ENCODE measurements around the gene TTLL13.
"Not testable (repeated sequence)": the region's sequence is repeated elsewhere in the genome, so short reads cannot be mapped to it uniquely, and the experiment has no call there.

The TTLL13 gene

DNA sequence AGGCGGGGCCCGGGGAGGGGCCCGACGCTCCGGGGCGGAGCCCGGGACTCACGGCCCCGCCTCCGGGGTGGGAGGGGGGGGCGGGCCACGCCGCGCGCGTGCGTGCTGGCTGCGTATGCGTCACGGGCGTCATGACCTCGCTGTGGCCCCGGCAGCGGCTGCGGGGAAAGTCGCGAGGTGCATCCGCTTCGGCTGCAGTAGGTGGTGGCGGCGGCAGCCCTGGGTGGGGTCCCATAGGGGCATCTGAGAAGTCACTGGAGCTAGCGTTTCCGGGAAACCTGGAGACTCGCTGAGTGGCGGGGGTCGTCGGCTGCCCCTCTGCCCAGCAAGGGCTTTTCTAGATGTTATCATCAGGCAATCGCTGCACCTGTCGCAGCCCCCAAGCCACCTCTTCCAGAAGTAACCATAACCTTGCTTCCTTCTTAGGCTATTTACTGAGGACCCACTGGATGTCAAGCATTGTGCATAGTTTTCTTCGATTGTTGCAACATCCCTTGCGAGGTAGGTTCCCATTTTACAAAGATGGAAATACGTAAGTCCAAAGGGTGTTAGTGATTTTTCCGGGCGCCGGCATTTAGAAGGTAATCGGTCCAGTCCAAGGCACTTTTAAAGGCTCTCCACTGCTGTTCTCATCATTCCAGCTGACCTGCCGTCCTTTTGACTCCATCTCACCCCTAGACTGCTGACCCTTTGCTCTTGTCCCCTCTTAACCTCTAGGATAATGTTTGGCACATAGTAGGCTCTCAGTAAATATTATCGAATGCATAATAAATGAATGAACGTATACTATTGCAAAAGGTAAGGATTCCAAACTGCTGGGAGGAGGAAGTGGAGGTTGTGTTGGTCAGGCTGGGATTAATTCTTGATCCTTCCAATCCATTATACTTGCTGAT lies 15.0 kb upstream of the TTLL13 start, which contains the start of gene GDPGP1:
Gene GDPGP1, plus strand, starts transcription at position 114 of the 893 bp plus-strand sequence. CDS start 6,700 bp downstream, outside the sequence.
- no peak for DNase-seq (ENCODE audit: low read depth, low spot score)

DNA sequence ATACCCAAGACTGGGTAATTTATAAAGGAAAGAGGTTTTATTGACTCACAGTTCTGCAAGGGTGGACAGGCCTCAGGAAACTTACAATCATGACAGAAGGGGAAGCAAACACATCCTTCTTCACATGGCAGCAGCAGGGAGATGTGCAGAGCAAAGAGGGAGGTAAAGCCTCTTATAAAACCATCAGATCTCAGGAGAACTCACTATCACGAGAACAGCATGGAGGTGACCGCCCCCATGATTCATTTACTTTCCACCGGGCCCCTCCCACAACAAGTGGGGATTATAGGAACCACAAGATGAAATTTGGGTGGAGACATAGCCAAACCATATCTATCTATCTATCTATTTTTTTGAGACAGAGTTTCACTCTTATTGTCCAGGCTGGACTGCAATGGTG lies 10.0 kb upstream of the TTLL13 start:
- no peak for DNase-seq (ENCODE audit: low read depth, low spot score)

DNA sequence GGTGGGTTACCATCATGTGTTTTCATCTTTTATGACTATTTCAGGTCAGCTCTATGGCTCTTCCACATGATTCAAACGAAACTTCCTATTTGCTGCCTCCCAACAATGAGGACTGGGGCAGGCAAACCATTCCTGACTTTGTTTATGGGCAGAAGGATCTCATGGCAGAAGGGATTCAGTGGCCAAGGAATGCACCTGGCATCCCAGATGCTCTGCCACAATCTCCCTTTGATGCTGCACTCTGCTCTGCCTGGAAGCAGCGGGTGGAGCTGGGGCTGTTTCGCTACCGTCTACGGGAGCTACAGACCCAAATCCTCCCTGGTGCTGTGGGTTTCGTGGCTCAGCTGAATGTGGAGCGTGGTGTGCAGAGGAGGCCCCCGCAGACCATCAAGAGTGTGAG lies 8.5 kb upstream of the TTLL13 start:
- DNase-seq (ENCODE audit: low read depth, low spot score) = no peak

DNA sequence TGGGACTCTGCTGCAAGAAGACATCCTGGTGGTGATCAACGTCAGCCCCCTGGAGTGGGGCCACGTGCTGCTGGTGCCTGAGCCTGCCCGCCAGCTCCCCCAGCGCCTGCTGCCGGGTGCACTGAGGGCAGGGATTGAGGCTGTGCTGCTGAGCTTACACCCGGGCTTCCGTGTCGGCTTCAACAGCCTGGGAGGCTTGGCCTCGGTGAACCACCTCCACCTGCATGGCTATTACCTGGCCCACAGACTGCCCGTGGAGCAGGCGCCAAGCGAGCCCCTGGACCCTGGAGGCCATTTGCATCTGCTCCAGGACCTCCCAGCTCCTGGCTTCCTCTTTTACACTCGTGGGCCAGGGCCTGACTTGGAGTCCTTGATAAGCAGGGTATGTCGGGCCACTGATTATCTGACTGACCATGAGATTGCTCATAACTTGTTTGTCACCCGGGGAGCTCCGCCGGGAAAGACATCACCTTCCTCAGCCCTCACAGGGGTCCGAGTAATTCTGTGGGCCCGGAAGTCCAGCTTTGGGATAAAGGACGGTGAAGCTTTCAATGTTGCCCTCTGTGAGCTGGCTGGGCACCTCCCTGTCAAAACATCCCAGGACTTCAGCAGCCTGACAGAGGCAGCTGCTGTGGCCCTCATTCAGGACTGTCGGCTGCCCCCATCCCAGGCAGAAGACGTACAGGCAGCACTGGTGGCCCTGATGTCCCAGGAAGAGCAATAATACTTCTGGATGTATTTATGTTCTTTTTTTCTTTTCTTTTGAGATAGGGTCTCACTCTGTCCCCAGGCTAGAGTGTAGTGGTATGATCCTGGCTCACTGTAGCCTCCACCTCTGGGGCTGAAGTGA lies 7.8 kb upstream of the TTLL13 start:
- DNase-seq (ENCODE audit: low read depth, low spot score) = no peak

DNA sequence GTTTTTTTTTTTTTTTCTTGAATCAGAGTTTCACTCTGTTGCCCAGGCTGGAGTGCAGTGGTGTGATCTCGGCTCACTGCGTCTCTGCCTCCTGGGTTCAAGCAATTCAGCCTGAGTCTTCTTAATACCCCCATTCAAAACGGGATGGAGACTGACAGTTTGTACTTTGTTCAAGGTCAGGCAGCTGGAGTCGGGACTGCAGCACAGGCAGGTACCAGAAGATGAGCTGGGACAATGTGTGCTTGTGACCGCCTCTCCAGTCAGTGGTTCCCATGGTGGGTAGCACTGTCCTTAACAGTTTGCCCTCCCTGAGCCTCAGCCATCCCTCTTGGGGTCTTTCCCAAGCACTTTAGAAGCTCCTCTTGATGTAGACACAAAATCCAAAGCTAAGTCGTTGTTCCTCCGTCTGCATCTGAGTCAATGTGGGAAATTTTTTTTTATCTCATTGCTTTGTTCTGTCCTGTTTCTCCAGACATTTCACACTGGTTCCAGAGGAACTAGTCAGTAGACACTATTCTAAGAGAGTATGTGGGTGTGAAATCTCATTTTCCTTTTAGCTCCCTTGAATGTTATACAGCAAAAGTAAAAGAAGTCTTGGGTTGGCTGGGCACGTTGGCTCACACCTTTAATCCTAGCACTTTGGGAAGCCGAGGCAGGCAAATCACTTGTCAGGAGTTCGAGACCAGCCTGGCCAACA lies 5.3 kb upstream of the TTLL13 start:
- DNase-seq (ENCODE audit: low read depth, low spot score) = no peak

DNA sequence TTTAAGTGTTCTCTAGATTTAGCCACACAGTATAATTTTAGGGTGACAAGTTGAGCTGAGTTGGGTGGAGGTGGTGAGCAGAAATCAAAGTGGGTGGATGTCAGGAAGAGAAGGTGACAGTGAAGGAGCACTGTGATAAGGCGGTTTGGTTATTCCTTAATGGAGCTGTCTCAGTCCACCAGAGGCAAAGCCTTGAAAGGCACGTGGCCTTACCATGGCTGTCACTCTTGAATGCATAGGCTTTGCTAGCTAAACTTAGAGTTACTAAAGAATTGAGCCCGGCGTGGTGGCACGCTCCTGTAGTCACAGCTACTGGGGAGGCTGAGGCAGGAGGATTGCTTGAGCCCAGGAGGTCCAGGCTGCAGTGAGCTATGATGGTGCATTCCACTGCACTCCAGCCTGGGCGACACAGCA lies 560 bp upstream of the TTLL13 start:
- no peak for DNase-seq (ENCODE audit: low read depth, low spot score)

DNA sequence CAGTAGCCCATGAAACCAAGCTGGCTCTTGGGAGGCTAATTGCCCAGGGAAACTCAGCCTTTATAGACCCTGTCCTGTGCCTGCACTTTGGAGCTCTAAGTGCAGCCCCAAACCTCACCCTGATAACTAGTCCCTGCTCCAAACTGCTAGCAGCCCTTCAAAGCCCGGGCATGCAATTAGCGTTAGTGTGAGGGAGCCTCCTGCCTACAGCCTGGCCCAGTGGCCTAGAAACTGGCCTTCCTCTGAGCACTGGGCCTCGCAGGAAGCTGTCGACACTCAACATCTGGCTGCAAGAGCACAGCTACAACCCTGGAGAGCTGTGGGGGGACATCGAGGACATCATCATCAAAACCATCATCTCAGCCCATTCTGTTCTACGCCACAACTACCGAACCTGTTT lies 8.4 kb downstream of the TTLL13 start:
- no peak for DNase-seq (ENCODE audit: low read depth, low spot score)

DNA sequence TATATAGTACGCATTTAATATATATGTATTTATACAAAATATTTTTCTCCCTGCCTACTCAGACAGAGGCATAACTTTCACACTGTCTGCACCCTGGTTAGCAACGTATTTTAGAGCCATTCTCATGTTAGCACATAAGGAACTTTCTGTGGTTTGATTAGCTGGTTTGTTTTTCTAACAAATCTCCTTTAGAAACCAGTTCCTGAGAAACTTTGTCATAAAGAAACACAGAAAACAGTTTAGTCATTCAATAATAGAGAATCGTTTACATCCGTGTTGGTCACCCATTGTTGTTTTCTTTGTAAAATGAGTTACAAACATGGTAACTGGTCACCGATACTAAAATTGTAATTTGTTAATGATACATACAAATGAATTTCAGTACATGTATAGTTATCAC lies 10.2 kb downstream of the TTLL13 start:
- no peak for DNase-seq (ENCODE audit: low read depth, low spot score)

DNA sequence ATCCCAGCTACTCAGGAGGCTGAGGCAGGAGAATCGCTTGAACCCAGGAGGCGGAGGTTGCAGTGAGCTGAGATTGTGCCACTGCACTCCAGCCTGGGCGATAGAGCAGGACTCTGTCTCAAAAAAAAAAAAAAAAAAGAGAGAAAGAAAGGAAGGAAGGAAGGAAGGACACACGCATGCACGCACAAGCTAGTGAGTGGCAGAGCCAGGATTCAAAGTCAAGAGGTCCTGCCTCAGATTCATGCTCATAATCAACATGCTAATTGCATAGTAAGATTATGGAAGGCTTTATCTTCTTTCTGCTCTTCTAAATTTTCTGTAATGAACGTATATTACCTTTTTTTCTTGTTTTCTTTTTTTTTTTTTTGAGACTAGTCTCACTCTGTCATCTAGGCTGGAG lies 11.4 kb downstream of the TTLL13 start:
- DNase-seq (ENCODE audit: low read depth, low spot score) = not testable (repeated sequence)

DNA sequence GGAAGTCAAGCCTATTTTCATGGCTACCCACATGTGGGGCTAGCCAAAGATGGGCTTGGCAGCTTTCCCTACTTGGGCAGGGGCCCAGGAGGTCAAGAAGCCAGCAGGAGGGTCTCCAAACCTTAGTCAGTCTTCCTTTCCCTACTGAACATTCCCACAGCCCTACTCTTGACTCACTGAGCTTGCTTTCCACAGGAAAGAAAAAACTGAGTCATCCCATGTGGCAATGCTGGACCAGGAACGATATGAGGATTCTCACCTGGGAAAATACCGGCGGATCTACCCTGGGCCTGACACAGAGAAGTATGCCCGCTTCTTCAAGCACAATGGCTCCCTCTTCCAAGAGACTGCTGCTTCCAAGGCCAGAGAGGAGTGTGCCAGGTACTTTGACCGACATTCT lies 12.5 kb downstream of the TTLL13 start:
- no peak for DNase-seq (ENCODE audit: low read depth, low spot score)

DNA sequence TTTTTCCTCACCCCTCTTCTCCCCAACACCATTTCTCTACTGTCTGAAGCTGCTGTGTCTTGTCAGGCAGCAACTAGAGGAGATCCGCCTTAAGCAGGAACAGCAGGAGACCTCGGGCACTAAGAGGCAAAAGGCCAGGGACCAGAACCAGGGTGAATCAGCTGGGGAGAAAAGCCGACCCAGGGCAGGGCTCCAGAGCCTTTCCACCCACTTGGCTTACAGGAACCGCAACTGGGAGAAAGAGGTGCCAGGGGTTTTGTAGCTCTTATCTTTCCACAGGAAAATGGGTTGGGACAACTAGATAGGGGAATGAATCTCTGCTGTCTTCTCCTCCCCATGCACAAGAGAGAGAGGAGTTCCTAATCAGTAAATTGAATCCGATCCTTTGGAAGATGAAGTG lies 13.1 kb downstream of the TTLL13 start:
- DNase-seq (ENCODE audit: low read depth, low spot score) = no peak

DNA sequence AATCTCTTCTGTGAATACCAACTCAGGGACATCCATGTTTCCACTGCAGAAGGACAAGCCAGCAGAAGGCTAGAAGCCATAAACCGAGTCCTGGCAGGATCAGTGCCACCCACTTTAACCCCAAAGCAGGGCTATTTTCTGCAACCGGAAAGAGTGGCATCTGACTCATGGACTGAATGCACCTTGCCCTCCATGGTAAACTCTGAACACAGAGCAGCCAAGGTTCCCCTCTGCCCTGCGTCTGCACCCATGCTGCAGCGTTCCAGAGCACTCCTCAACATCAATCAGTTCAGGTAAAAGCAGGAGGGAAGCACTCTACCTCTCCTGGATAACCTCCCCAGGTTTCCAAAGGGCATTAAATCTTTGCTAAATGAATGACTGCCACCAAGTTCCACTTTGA lies 15.3 kb downstream of the TTLL13 start:
- DNase-seq (ENCODE audit: low read depth, low spot score) = no peak

DNA sequence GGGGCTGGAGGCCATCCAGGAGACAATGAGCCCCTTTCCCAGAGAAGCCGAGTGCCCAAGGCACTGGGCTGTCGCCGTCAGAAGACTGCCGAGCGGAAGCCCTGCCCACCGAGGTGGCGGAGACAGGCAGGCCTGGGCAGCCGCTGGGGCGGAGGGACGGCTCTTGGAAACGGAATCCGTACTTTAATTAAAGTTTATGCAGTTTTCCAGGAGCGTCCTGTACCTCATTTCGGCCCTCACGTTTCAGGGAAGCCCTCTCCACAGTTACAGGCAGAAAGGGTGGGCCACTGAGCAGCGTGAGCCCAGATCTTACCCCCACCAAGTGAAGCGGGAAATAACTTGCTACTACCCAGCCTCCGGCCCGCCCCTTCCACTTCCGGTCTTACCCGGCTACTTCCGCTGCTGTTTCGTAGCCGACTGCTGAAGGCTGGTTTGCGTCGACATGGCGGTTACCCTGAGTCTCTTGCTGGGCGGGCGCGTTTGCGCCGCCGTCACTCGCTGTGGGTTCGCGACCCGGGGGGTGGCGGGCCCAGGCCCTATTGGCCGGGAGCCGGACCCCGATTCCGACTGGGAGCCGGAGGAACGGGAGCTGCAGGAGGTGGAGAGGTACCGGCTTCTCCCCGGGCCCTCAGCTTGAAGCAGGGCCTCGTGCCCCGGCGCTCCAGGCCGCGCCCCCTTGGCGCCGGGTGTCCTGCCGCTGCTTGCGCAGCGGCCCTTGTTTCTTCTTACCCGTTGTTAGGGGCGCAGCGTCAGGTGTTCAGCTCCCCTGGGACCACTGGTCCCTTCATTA lies 16.1 kb downstream of the TTLL13 start, which contains the start of gene NGRN:
Gene NGRN, plus strand, starts transcription at position 402 of the 790 bp plus-strand sequence. Its CDS starts 41 bp downstream, at position 443.
- peak; percentile 85 for DNase-seq (ENCODE audit: low read depth, low spot score)

DNA sequence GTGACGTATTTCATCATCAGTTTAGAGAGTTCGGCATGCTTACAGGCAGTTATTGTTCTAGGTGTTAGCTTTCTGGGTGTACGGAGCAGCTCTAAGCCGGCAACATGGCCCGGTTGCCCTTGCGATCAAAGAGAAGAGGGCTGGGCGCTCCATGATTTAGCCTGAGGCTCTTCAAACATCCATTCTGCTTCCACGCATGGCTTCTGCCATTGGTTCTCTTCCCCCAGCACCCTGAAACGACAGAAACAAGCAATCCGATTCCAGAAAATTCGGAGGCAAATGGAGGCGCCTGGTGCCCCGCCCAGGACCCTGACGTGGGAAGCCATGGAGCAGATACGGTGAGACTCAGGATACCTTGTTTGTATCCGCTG lies 16.7 kb downstream of the TTLL13 start:
- no peak for DNase-seq (ENCODE audit: low read depth, low spot score)

DNA sequence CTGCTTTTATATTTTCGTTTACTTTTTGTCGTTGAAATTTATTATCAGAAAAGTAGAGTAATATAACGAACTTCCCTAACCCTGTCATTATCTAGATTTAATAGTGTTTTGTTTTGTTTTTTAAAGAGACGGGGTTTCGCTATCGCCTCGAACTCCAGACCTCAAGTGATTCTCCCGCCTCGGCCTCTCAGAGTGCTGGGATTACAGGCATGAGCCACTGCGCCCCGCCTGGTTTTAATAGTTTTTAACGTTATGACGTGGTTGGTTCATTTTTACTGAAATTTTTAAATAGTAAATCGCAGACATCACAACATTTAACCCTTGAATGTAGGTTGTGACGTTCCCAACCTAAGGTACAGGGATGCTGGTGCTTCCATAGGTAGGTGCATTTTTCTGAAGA lies 17.1 kb downstream of the TTLL13 start:
- no peak for DNase-seq (ENCODE audit: low read depth, low spot score)

DNA sequence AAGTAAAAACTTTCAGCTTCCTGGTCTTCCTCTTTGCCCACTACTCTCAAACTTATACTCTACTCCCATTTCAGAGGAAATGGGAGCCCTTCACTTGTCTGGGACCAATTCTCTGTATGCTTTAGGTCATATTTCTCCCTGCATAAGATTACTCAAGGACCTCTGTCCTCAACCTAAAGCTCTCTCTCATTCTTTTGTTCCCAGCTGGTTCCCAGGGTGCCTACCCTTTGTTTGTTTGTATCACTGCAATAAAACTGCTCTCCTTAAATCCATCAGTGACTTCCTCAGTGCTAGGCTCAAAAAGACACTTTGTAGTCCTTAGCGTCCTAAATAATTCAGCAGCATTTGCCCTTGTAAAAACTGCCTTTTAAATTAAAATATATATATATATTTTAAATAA lies 19.1 kb downstream of the TTLL13 start:
- DNase-seq (ENCODE audit: low read depth, low spot score) = no peak

DNA sequence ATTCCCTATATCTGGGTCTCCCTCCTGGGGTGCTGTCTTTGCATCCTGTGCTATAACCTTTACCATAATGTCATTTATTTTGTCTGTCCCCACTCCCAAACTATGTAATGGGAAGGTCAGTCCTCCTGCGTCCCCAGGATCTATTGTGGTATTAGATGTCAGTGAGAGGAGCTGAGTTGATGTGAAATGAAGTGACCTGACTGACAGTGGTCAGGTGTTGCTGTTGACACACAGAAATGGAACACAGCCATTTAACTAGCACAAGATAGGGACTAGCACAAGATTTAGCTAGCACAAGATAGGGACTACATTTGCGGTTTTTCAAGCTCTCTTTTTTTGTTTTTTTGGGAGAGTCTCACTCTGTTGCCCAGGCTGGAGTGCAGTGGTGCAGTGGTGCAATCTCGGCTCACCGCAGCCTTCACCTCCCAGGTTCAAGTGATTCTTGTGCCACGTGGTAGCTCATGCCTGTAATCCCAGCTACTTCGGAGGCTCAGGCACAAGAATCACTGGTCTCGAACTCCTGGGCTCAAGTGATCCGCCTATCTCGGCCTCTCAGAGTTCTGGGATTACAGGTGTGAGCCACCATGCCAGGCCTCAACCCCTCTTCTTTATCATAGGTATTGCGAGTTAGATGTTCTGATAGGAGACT lies 21.3 kb downstream of the TTLL13 start:
- no peak for DNase-seq (ENCODE audit: low read depth, low spot score)

DNA sequence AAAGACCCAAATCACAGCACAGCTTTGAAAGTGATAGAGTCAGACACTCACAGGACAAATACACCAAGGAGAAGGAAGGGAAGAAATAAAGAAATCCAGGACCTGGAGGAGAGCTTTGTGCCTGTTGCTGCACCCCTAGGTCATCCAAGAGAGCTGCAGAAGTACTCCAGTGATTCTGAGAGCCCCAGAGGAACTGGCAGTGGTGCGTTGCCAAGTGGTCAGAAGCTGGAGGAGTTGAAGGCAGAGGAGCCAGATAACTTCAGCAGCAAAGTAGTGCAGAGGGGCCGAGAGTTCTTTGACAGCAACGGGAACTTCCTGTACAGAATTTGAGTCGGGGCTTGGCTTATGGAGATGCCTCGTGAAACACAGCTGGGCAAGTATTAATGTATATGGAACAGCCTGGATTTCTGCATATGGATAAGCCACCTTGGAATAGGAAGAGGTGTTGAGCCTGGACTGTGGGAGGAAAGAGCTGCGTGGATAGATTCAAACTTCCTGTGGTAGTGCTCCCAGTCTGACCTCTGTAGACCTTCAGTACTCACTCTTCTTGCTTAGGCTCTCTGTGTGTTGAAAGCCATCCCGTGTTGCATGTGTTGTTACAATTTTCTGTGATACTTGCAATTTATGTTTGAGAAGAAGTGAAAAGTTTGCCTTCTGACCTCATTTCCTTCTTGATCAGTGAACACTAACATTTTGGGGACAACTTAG lies 22.3 kb downstream of the TTLL13 start:
- no peak for DNase-seq (ENCODE audit: low read depth, low spot score)

DNA sequence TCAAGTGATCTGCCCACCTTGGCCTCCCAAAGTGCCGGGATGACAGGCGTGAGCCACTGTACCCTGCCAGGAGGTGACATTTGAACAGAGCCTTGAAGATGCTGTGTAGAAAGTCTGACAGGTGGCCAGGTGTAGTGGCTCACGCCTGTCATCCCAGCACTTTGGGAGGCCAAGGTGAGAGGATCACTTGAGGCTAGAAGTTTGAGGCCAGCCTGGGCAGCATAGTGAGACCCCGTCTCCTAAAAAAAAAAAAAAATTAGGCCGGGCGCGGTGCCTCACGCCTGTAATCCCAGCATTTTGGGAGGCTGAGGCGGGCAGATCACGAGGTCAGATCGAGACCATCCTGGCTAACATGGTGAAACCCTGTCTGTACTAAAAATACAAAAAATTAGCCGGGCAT lies 29.1 kb downstream of the TTLL13 start:
- DNase-seq (ENCODE audit: low read depth, low spot score) = not testable (repeated sequence)

DNA sequence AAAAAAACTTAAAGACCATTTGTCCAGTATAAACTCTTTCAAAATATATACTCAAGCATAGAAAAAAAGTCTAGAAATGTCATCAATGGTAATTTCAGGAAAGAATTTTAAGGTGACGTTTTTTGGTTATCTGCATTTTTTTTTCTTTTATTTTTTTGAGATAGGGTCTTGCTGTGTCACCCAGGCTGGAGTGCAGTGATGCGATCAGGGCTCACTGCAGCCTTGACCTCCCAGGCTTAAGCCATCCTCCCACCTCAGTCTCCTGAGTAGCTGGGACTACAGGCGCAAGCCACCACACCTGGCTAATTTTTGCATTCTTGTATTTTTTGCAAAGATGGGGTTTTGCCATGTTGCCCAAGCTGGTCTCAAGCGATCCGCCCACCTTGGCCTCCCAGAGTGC lies 31.4 kb downstream of the TTLL13 start:
- not testable (repeated sequence) for DNase-seq (ENCODE audit: low read depth, low spot score)
